HG02981 (cell line): ENCODE measurements around the gene FAM167B.
"Not testable (repeated sequence)": the region's sequence is repeated elsewhere in the genome, so short reads cannot be mapped to it uniquely, and the experiment has no call there.

Experiments
- ATAC-seq: cut with Tn5 transposase; IDR thresholded peaks from one replicate; pipeline ENCODE4 v1.9.1; 2021; ENCODE audit warnings: mild to moderate bottlenecking, moderate library complexity; ENCODE audit not compliant: unreplicated experiment

FAM167B gene

GRCh38 chr1:32291708-32292538, 44.9 kb downstream of the FAM167B start, which contains the start of gene HDAC1:
Gene HDAC1, plus strand, starts transcription at chr1:32292083. Its CDS starts 87 bp downstream, at chr1:32292170.
- ATAC-seq, result peak; percentile 95

GRCh38 chr1:32298211-32298610, 51.2 kb downstream of the FAM167B start:
- ATAC-seq, result not testable (repeated sequence)
